Gastroesophageal sphincter (tissue), 3 donors: ENCODE results near the gene GSTM3.

ENCODE experiments used
- CTCF ChIP-seq, 4 experiments: fragments of 200-600 bp in 2 of 4; fragments of 450-650 bp in 2 of 4; sonication (generic) in 1 of 4; IDR thresholded peaks; one replicate each; pipeline ENCODE4 v1.5.1; 2017 to 2019; ENCODE audit warnings: antibody characterized with exemption in 4 of 4, mild to moderate bottlenecking in 2 of 4, moderate library complexity in 2 of 4
- EP300 ChIP-seq: sonication (generic); formaldehyde crosslinking; IDR thresholded peaks from one replicate; pipeline ENCODE4 v1.6.1; 2017; ENCODE audit warnings: antibody characterized with exemption, mild to moderate bottlenecking
- POLR2A ChIP-seq, 2 donors: fragments of 450-650 bp; IDR thresholded peaks; one replicate each; pipeline ENCODE4 v1.6.1; 2017; ENCODE audit warnings: antibody characterized with exemption in 2 of 2, mild to moderate bottlenecking in 2 of 2, moderate library complexity in 1 of 2
- POLR2AphosphoS5 ChIP-seq: sonication (generic); formaldehyde crosslinking; IDR thresholded peaks from one replicate; pipeline ENCODE4 v1.6.1; 2017; ENCODE audit warnings: antibody characterized with exemption

GRCh38 chr1:109777980-109778625 is 37.3 kb upstream of the GSTM3 start:
- TF ChIP-seq POLR2AphosphoS5 (no peak), CTCF (IDR thresholded peaks at IDR 0.05) (no peak), POLR2A (IDR thresholded peaks at IDR 0.05) (no peak), EP300 (no peak)
